Measurements from ENCODE around the gene UNC5C.

Gene UNC5C

GRCh38 chr4:95457353-95457752 is 91.4 kb downstream of the UNC5C start:
- no peak for DNase-seq (ENCODE audit: low read depth)

DNA sequence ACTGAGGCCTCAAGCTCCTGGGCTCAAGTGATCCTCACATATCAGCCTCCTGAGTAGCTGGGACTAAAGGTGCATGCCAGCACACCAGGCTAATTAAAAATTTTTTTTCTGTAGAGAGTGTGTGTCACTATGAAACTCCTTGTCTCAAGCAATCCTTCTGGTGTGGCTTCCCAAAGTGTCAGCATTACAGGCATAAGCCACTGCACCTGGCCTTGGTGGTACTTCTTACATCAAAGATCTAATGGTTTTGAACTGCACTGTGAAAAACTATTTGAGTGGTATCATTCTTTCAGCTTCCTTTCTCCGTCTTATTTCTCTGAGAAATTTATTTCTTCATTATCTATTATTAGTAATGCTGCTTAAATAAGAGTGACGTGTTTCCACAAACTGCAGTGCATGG is 98.5 kb downstream of the UNC5C start:
- DNase-seq (ENCODE audit: low read depth): no peak

DNA sequence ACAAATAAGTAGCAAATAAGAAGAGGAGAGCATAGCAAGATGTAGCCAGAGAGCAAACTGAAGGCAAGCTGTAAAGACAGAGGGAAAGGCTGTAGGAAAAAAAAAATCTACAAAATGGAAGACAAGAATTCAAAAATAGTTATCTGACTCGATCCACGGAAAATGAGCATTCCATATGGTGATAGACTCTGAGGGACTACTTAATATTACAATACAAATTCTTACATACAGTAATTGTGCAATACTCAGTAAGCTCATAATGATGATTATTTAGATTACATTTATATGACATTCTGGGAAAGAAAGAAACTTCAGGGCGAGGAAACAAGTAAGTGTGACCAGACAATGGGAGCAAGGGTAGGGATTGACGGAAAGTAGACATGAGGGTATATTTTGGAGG is 102.6 kb downstream of the UNC5C start:
- no peak for DNase-seq (ENCODE audit: low read depth)

DNA sequence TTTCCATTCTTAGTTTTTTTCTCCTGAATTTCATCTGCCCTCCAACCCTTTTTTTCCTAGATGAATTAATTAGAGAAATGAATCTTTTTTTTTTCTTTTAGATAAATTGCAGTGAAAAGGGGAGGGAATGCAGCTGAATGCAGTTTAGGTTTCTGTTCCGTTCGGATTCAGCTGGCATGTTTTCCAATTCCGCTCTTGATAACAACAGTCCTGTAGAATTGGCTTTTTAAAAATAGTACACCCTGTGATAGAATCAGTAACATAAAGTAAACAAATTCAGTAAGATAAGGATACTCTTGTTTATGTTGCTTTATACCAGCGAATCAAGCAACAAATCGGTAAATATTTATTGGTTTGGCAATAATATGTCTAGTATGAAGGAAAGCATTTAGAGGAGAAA is 103.5 kb downstream of the UNC5C start:
- DNase-seq (ENCODE audit: low read depth): no peak

GRCh38 chr4:95444812-95445211 is 104.0 kb downstream of the UNC5C start:
- no peak for DNase-seq (ENCODE audit: low read depth)

DNA sequence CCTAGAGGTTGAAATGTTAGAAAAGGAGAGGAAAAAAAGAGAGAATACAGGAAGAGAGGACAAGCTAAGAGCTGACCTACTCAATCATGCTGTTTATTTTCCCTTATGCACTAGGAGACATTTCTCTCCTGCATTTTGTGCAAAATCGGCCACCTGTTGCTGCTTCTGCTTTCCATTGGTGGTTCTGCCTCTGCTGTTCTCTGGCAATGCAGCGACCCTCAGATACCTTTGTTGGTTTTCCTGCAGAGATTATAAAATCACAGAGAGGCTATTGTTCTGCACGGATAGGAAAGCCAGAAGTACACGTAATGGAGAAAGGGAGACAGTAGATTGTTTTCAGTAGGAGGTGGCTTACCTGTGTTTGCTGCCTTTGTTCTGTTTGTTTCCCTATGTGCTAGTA is 108.9 kb downstream of the UNC5C start:
- DNase-seq (ENCODE audit: low read depth): no peak

DNA sequence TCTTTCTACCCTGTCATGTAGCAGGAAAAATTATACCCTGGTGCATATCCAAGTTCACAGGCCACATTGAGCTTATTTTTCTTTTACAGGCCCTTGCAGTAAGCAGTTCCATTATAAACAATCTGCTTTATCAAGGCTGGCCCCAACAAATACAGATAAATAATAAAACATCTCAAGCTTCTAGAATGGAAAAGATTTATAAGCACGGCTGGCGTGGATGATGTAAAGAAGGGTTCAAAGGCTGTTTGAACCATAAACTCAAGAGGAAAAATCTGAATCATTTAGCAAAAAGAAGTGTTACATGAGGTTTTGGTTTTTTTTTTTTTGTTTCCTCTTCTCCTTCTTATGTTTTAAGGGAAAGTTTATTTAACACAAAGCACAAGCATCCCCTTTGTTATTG is 109.7 kb downstream of the UNC5C start:
- DNase-seq (ENCODE audit: low read depth): no peak

DNA sequence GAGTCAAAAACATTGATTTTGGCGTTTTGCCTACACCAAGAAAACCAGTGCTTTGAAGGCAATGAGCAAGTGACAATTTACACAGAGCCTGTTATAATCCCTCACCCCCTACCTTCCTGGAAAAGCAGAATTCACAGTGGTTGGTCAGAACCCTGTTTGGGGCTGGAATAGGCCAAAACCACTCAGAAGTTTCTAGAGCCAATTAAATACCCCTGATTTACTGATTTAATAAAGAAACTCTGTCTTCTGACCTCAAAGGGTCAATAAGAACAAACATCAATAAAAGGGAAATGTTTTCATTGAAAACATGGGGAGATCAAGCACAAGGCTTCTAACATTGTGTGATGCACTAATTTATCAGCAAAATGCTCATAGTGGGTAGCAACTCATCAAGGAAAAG is 116.3 kb downstream of the UNC5C start:
- no peak for DNase-seq (ENCODE audit: low read depth)

DNA sequence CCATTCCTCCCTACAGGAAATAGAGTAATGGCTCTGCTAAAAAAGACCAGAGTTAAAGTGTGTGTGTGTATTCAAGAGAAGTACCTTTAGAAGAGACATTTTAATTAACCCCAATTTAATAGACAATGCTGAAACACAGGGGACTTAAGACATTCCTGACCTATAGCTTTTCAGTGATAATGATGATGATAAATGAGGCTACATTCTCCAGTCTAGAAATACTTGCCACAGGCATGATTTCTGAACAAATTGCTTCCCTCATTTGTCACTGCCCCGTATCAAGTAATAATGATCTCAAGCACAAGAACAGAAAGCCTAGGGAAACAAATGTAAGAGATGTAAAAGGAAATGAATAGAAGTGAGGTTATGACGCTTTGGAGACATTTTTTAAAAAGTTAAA is 117.1 kb downstream of the UNC5C start:
- DNase-seq (ENCODE audit: low read depth): no peak

- no peak for DNase-seq (ENCODE audit: low read depth)
Measured at GRCh38 chr4:95429416-95429815, 119.4 kb downstream of the UNC5C start.

DNA sequence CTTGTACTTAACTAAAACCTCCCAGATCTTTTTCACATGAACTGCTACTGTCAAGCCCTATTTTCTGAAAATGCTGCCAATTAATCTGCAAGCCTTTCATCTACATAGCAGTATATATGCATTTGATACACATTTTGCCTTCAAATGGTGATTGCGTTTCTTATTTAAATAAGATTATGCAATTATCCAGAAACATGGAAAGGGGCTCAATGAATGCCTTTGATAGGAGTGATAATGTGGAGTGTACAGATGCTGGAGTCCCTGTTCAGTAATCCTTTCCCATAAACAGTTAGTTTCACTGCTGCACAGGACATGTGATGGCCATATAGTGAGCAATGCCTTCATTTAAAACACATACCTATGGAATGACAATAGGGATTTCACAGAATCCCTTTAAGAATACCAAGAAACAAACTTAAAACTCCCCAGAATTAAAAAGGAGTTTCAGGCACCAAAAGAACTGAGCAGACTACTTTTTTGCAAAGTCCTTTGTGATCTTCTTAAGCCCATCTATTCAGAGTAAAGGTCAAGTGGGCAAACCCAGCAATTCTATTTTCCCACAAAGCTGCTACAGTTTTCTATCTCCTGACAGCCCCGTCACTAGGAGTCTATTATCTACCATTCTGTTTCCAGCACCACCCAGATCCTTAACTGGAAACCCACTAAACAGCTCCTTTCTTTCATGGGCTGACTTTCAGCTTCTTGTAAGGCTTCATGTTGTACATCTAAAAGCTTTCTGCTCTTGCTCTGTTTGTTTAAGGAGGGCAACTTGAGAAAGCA is 120.3 kb downstream of the UNC5C start:
- no peak for DNase-seq (ENCODE audit: low read depth)

DNA sequence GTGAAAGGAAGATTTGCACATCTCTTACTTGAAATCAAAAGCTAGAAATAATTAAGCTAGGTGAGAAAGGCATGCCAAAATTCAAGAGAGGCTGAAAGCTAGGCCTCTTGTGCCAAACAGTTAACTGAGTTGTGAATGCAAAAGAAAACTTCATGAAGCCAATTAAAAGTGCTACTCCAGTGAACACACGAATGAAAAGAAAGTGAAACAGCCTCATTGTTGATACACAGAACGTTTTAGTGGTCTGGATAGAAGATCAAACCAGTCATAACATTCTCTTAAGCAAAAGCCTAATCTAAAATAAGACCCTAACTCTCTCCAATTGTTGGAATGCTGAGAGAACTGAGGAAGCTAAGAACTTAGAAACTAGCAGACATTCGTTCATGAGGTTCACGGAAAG is 122.3 kb downstream of the UNC5C start:
- no peak for DNase-seq (ENCODE audit: low read depth)

DNA sequence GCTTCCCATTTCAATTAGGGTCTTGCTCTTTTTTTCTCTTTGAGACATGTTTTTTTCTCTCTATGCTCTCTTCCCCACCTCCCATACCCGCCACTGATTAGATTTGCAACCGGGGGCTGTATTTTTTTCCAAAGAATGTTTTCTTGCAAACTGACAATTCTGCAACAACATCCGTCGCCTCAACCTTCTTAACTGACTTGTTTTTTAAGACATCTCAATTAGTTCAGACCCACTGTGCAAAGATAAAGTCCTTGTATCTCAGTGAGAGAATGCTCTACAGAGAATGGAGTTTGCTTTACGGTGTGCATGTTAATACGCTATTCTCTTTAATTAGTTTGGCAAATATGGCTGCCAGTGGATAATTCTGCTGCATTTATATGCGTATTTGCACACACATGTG is 126.3 kb downstream of the UNC5C start:
- DNase-seq (ENCODE audit: low read depth): no peak

- DNase-seq (ENCODE audit: low read depth): no peak
Measured at GRCh38 chr4:95421869-95422268, 126.9 kb downstream of the UNC5C start.

GRCh38 chr4:95417531-95417930 is 131.2 kb downstream of the UNC5C start:
- DNase-seq (ENCODE audit: low read depth): no peak

DNA sequence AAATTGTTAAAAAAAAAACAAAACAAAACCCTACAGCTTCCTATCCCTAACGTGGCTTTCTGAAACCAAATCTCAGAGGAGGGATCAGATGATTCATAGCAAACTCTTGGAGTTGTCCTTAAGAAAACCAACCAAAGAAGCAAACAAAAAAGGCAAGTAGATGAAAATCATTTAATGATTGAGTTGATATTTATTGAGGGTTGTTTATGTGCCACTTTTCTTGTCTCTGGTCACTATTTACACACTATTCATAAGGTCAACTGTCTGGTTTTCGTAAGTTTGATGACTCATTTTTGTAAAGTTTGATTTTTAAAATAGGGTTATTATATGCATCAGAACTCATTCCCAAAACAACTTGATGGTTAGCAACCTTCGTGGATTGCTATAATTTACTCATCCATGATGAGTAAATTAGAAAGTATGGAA is 133.4 kb downstream of the UNC5C start:
- no peak for DNase-seq (ENCODE audit: low read depth)

DNA sequence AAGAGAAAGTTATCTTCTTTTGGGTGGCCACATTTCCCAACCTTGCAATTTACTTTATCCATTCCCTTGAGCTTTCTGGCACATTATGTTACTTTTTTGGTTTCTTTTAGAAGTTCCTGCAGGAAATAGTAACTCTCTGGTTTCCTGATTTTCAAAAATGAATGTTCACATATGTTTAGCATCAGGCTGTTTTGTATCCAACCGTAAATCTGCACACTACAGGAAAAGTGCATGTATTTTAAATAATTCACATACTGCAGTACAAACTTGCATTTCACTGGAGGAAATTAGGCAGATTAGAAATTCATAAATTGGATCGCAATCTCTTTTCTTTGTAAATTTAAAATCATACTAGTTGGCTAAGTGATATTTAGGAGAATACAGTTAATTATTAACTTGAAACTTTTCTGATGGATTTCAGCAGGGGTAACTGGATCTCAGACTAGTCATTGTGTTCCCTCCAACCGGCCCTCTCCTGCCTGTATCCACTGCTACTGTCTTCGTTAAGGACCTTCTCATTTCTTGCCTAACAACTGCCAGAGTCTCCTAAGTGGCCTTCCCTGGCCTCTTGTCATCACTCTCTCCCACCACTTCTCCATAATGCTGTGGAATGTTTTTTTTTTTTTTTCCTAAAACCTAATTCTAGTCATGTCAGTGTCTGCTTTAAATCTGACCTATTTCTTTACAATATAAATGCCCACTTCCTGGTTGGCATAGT is 137.2 kb downstream of the UNC5C start:
- no peak for DNase-seq (ENCODE audit: low read depth)

- DNase-seq (ENCODE audit: low read depth): no peak
Measured at GRCh38 chr4:95410387-95410977, 138.3 kb downstream of the UNC5C start.

DNA sequence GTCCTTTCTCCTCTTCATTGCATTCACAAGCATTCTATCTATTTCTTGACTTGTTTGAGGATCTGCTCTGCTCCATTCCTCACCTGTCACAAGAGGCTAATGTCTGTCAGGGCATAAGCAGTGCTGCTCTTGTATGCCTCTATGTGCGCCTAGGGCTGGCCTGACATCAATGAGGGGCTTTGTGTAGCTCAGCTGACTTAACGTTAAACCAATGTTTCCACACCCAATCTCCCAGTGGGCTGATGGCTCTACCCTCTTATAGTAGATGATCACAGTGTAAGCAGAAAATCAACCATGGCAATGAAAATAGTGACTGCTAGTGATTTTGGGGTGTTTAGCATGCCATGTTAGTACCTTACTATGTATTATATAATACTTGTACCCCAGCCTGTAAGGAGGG is 139.0 kb downstream of the UNC5C start:
- DNase-seq (ENCODE audit: low read depth): no peak

GRCh38 chr4:95409127-95409526 is 139.6 kb downstream of the UNC5C start:
- no peak for DNase-seq (ENCODE audit: low read depth)

DNA sequence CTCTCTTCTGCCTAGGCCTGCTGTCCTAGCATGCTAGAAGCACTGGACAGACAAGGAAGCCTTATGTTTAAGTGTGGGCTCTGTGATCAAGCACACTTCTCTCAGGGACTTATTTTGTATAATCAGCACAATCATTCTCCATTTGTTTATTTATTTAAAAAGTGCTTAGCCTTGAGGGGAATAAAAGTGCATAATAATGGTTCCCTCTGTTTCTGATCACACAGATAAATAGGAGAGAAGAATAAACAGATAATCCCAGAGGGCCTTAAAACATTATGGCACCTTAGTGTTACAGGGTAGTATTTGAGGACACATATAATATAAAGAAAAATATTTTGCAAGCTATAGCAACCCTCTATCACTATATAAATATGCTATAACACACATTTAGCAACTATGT is 146.5 kb downstream of the UNC5C start:
- no peak for DNase-seq (ENCODE audit: low read depth)

DNA sequence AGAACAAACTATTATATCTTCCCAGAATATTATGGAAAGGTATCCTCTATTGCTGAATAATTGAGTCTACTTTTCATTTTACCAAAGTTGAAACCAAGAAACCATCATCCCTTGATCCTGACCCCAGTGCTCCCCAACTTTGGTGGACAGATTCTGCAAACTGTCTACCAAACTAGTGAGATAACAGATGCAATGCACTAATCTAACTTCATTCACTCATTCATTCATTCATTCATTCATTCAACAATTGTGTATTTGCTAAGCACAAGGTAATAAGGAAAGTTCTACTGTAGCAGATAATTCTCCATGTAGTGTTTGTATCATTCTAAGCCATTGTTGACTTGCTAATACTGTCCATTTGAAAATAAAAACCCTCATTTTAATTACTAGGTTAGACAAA is 150.6 kb downstream of the UNC5C start:
- no peak for DNase-seq (ENCODE audit: low read depth)

DNA sequence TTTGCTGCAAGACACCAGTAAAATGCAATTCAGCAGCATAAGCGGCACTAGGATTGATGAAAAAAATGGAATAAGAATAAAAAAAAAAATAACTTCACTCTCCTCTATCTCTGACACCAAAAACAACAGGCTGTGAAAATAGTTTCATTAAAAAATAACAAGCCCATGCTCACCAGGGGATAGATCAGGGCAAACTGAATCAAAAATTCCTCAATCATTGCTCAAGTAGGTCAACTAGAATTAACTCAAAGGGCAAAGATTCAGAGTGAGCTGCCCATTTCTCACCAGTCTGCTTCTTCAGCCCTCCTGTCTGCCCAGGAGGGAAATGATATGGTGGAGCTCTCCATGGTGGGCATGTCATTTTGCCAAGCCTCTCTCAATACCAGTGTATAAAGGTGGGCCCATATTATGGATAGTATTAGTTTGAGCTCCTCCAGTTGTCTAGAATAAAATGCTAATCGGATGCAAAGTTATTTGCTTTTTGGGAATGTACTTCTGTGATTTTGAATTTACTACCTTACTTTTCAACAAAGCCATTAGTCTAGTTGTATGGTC is 153.9 kb downstream of the UNC5C start:
- no peak for DNase-seq (ENCODE audit: low read depth)
